NT2/D1 (cell line): ENCODE results near the gene TENM3.

Source experiments
- SUZ12 ChIP-seq: IDR thresholded peaks from 2 replicates; pipeline ENCODE4 v1.6.1; 2011; ENCODE audit not compliant: insufficient read length, insufficient read depth; ENCODE audit errors: extremely low read depth
- YY1 ChIP-seq: IDR thresholded peaks from 2 replicates; pipeline ENCODE4 v1.6.1; 2011; ENCODE audit not compliant: insufficient read length, insufficient read depth
- ZNF274 ChIP-seq: IDR thresholded peaks from 2 replicates; pipeline ENCODE4 v1.6.1; 2011; ENCODE audit warnings: mild to moderate bottlenecking, low read depth, low read length

- TF ChIP-seq YY1 (no peak), ZNF274 (no peak), SUZ12 (no peak)
These were observed 451.8 kb downstream of the TENM3 start for GRCh38 chr4:182695009-182695408.
